Measurements from ENCODE around the gene MOB4.

DNA sequence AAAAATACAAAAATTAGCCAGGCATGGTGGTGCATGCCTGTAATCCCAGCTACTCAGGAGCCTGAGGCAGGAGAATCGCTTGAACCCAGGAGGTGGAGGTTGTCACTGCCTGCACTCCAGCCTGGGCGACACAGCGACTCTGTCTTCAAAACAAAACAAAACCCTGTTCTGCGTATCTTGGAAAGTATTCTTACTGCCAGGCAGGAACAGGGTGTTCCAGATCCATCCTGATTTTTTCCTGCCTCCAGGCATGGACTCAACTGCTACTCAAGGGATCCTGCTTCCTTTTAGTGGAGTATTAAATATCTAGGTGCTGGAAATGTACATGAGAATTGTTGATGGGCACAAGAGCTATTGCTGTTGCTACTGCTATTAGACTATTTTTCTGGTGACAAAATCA, 28.5 kb upstream of the MOB4 start:
- TF ChIP-seq, protein P1, sequence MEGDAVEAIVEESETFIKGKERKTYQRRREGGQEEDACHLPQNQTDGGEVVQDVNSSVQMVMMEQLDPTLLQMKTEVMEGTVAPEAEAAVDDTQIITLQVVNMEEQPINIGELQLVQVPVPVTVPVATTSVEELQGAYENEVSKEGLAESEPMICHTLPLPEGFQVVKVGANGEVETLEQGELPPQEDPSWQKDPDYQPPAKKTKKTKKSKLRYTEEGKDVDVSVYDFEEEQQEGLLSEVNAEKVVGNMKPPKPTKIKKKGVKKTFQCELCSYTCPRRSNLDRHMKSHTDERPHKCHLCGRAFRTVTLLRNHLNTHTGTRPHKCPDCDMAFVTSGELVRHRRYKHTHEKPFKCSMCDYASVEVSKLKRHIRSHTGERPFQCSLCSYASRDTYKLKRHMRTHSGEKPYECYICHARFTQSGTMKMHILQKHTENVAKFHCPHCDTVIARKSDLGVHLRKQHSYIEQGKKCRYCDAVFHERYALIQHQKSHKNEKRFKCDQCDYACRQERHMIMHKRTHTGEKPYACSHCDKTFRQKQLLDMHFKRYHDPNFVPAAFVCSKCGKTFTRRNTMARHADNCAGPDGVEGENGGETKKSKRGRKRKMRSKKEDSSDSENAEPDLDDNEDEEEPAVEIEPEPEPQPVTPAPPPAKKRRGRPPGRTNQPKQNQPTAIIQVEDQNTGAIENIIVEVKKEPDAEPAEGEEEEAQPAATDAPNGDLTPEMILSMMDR (IDR thresholded peaks at IDR 0.05), result no peak
- TF ChIP-seq EZH2 (IDR thresholded peaks at IDR 0.05; ENCODE audit: borderline replicate concordance, insufficient read depth, low read depth, low read length, poor library complexity, severe bottlenecking), result no peak
